GM19099 (cell line): ENCODE measurements around the gene PIK3R6.

Experiments used
- POLR2A ChIP-seq: IDR thresholded peaks from 3 replicates; pipeline ENCODE4 v1.6.1; 2011; ENCODE audit warnings: low read depth; ENCODE audit not compliant: insufficient read length; ENCODE audit errors: extremely low read depth

Gene PIK3R6

GRCh38 chr17:8806926-8807550 lies 60.4 kb downstream of the PIK3R6 start:
- peak; percentile 54 for TF ChIP-seq POLR2A

- TF ChIP-seq POLR2A, result no peak
Observed at GRCh38 chr17:8806253-8806925, 61.1 kb downstream of the PIK3R6 start.

GRCh38 chr17:8803531-8804420 lies 63.7 kb downstream of the PIK3R6 start:
- TF ChIP-seq POLR2A, result no peak

- TF ChIP-seq POLR2A, result no peak
Observed at GRCh38 chr17:8801135-8801840, 66.2 kb downstream of the PIK3R6 start.

- TF ChIP-seq POLR2A, result no peak
Observed at GRCh38 chr17:8800656-8801055, 66.8 kb downstream of the PIK3R6 start.

- no peak for TF ChIP-seq POLR2A
Observed at GRCh38 chr17:8799570-8800212, 67.8 kb downstream of the PIK3R6 start.

GRCh38 chr17:8798846-8799569 lies 68.5 kb downstream of the PIK3R6 start, which contains the start of gene MFSD6L:
Gene MFSD6L (minus strand): TSS chr17:8799365. CDS start chr17:8799120, 245 bp downstream.
- no peak for TF ChIP-seq POLR2A

- no peak for TF ChIP-seq POLR2A
Observed at GRCh38 chr17:8798176-8798845, 69.2 kb downstream of the PIK3R6 start.

GRCh38 chr17:8797621-8798175 lies 69.8 kb downstream of the PIK3R6 start:
- no peak for TF ChIP-seq POLR2A

- TF ChIP-seq POLR2A, result no peak
Observed at GRCh38 chr17:8794636-8795035, 72.8 kb downstream of the PIK3R6 start.

GRCh38 chr17:8793649-8794048 lies 73.8 kb downstream of the PIK3R6 start:
- TF ChIP-seq POLR2A, result no peak

- no peak for TF ChIP-seq POLR2A
Observed at GRCh38 chr17:8792646-8793045, 74.8 kb downstream of the PIK3R6 start.

GRCh38 chr17:8791910-8792270 lies 75.6 kb downstream of the PIK3R6 start:
- TF ChIP-seq POLR2A, result no peak
